ENCODE data around the gene MTERF4. TPM values are rescaled to one million over a fixed set of nuclear protein-coding genes. Genes with fewer than 3 reads are reported as not detected.

MTERF4 gene
- total and polyA plus RNA-seq, 8 donors, result 14.0 to 36.8 (median 16.8) TPM

DNA sequence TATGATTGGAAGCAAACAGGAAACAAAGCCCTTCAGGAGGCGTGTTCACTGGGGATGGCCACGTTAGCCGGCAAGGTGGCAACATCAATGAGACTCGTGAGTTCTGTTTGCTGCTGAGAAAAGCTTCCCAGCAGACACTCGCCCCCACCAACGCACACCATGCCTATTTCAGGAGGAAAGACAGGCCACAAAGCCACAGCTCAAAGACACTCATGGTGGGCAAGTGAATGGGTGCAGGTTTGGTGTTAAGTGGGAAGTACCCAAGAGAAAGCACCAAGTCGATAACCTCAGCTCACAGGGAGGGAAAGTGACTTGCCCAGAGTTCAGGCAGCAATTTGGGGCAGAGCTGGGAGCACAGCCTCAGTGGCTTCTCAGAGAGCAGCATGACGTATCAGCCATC lies 10.5 kb upstream of the MTERF4 start:
- H3K27me3 ChIP-seq, result no peaks in the 10 kb centered on the region
- H3K4me3 ChIP-seq, result no peak overlapping the region
- ATAC-seq, result no peak
- no peak for FAIRE-seq
- DNase-seq, result peak in 1 of 6 donors; percentile 17
- intact Hi-C loops (cut with DNase I), result no loop called here
- no peak overlapping the region for H3K27ac ChIP-seq
- TF ChIP-seq, protein P1, sequence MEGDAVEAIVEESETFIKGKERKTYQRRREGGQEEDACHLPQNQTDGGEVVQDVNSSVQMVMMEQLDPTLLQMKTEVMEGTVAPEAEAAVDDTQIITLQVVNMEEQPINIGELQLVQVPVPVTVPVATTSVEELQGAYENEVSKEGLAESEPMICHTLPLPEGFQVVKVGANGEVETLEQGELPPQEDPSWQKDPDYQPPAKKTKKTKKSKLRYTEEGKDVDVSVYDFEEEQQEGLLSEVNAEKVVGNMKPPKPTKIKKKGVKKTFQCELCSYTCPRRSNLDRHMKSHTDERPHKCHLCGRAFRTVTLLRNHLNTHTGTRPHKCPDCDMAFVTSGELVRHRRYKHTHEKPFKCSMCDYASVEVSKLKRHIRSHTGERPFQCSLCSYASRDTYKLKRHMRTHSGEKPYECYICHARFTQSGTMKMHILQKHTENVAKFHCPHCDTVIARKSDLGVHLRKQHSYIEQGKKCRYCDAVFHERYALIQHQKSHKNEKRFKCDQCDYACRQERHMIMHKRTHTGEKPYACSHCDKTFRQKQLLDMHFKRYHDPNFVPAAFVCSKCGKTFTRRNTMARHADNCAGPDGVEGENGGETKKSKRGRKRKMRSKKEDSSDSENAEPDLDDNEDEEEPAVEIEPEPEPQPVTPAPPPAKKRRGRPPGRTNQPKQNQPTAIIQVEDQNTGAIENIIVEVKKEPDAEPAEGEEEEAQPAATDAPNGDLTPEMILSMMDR (IDR thresholded peaks at IDR 0.05), result no peak
- no peaks in the 10 kb centered on the region for H3K4me1 ChIP-seq
- H3K36me3 ChIP-seq, result no peaks in the 10 kb centered on the region
- no peaks in the 10 kb centered on the region for H3K9me3 ChIP-seq
- WGBS, 2 donors, result 85 to 88% methylated on average over 8 of the region's 8 CpGs

DNA sequence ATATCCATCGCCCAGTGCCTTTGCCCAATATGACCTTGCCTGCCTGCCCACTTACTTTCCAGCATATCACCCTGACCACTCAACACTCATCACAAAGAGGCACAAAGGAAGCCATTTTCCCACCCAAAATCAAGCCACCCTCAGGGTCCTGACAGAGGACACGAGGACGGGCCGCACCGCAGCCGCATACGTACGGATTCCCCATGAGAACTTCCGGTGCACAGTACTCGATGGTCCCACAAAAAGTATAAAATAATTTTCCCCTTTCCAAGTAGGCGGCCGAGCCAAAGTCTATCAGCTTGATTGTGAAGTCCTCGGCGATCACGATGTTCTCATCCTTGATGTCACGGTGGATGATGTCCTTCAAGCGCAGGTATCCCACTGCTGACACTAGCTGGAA lies 10.0 kb upstream of the MTERF4 start:
- no peaks in the 10 kb centered on the region for H3K9me3 ChIP-seq
- H3K4me1 ChIP-seq, result no peaks in the 10 kb centered on the region
- FAIRE-seq (no peak), DNase-seq (peak in 1 of 6 donors; percentile 12), ATAC-seq (no peak)
- TF ChIP-seq, protein P1 (IDR thresholded peaks at IDR 0.05), result no peak
- H3K27ac ChIP-seq, result no peak overlapping the region
- H3K36me3 ChIP-seq, result no peaks in the 10 kb centered on the region
- WGBS, 2 donors, result 90 to 95% methylated on average over 17 of the region's 17 CpGs
- no peaks in the 10 kb centered on the region for H3K27me3 ChIP-seq
- no peak overlapping the region for H3K4me3 ChIP-seq
- intact Hi-C loops (cut with DNase I), result no loop called here

DNA sequence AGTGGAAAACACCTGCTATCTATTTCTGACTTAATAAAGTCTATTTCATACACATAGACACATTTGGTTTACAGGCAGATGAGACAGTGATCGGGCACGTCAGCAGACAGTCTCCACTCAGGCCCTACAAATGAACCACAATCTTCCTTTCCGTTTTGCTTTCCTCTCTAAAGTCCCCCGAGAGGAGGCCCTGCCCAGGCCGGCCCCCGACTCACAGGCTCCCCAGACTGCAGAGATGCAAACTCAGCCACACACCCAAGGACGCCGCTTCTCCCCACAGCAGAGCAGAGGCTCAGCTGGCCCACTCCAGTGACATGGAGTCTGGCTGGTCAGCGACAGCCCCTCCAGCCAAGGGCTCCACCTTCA lies 9.3 kb upstream of the MTERF4 start:
- no peak overlapping the region for H3K4me3 ChIP-seq
- TF ChIP-seq, protein P1 (IDR thresholded peaks at IDR 0.05), result no peak
- ATAC-seq (no peak), FAIRE-seq (no peak), DNase-seq (peak in 1 of 6 donors; percentile 25)
- no peaks in the 10 kb centered on the region for H3K9me3 ChIP-seq
- H3K27me3 ChIP-seq, result no peaks in the 10 kb centered on the region
- H3K27ac ChIP-seq, result no peak overlapping the region
- H3K36me3 ChIP-seq, result no peaks in the 10 kb centered on the region
- intact Hi-C loops (cut with DNase I), result no loop called here
- WGBS, 2 donors, result 83 to 92% methylated on average over 9 of the region's 9 CpGs
- H3K4me1 ChIP-seq, result no peaks in the 10 kb centered on the region

DNA sequence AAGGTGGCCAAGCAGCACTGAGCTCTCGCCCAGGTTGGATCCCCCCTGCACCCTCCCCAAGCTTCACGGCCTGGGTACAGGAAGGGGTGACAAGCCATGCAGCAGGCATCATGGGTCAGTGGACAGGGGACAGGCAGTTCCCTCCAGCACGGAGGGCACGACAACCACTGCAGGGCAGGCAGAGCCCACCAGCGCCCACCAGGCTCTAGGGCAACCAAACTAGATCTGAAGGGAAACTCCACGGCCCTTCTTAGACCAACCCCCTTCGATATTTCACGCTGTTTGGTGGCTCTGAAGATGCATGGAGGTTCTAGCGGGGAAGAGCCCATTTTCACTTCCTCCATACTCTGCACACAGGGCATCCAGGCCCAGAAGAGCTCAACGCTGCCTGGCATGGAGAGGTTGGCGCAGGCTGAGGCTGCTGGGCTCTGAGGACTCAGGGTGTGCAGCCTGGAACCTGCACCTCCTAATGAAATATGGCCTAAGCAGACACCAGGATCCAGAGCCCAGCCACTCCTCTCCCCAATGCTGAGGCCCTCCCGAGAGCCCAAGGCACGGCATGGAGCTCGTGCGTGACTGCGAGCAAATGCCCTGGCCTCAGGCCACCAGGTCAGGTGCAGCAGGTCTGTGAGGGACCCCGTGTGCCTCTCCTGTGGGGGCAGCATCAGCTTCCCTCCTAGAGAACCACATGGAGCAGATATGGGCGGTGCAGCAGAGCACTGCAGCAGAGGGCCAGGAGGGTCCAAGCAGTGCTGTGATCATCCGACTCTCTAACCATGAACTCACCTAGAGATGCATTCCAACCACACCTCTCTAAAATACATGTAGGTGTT lies 8.7 kb upstream of the MTERF4 start:
- FAIRE-seq (no peak), DNase-seq (peak in 1 of 6 donors; percentile 48), ATAC-seq (no peak)
- WGBS, 2 donors, result 88 to 96% methylated on average over 19 of the region's 19 CpGs
- no peak overlapping the region for H3K4me3 ChIP-seq
- H3K36me3 ChIP-seq, result no peaks in the 10 kb centered on the region
- no peak overlapping the region for H3K27ac ChIP-seq
- intact Hi-C loops (cut with DNase I), result no loop called here
- H3K27me3 ChIP-seq, result no peaks in the 10 kb centered on the region
- H3K4me1 ChIP-seq, result no peaks in the 10 kb centered on the region
- no peaks in the 10 kb centered on the region for H3K9me3 ChIP-seq
- TF ChIP-seq, protein P1 (IDR thresholded peaks at IDR 0.05), result no peak

DNA sequence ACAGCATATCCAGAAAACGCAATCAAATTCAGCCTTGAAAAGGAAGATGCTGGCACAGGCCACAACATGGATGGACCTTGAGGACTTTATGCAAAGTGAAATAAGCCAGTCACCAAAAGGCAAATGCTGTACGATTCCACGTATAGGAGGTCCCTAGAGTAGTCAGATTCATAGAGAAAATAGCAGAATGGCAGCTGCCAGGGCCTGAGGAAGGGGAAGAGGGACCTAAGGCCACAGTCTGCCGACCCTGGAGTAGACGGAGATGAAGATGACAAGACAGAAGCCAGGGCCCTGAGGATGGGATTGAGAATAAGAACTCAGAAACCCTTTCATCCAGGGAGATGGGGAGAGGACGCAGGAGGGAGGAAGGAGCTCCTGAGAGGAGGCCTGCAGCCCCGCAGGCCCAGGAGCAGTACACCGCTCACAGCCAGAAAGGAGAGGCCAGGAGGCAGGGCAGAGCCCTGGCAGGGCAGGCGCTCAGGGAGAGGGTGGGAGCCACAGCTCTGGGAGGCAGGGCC lies 8.1 kb upstream of the MTERF4 start:
- ATAC-seq (no peak), DNase-seq (no peak), FAIRE-seq (no peak)
- H3K36me3 ChIP-seq, result no peaks in the 10 kb centered on the region
- TF ChIP-seq, protein P1 (IDR thresholded peaks at IDR 0.05), result no peak
- WGBS, 2 donors, result 91 to 96% methylated on average over 9 of the region's 9 CpGs
- no peak overlapping the region for H3K27ac ChIP-seq
- H3K4me3 ChIP-seq, result no peak overlapping the region
- H3K9me3 ChIP-seq, result no peaks in the 10 kb centered on the region
- intact Hi-C loops (cut with DNase I), result no loop called here
- H3K4me1 ChIP-seq, result no peaks in the 10 kb centered on the region
- H3K27me3 ChIP-seq, result no peaks in the 10 kb centered on the region

All from pancreas (tissue), 10 donors.